Ishikawa (cell line): ENCODE measurements around the gene ASTN2.

Source experiments
- CEBPB ChIP-seq: IDR thresholded peaks from 2 replicates; pipeline ENCODE4 v1.6.1; 2012
- CREB1 ChIP-seq: IDR thresholded peaks from 2 replicates; pipeline ENCODE4 v1.6.1; 2012; ENCODE audit warnings: low read depth
- EGR1 ChIP-seq: IDR thresholded peaks from 2 replicates; pipeline ENCODE4 v1.6.1; 2012
- EP300 ChIP-seq: IDR thresholded peaks from 2 replicates; pipeline ENCODE4 v1.6.1; 2012; ENCODE audit warnings: borderline replicate concordance
- FOXM1 ChIP-seq: IDR thresholded peaks from 2 replicates; pipeline ENCODE4 v1.6.1; 2012; ENCODE audit warnings: low read depth, borderline replicate concordance
- MAX ChIP-seq: IDR thresholded peaks from 2 replicates; pipeline ENCODE4 v1.6.1; 2012
- NFIC ChIP-seq: IDR thresholded peaks from 2 replicates; pipeline ENCODE4 v1.6.1; 2012
- REST ChIP-seq: IDR thresholded peaks from 2 replicates; pipeline ENCODE4 v1.6.1; 2012; ENCODE audit warnings: low read depth, mild to moderate bottlenecking
- TAF1 ChIP-seq: IDR thresholded peaks from 2 replicates; pipeline ENCODE4 v1.6.1; 2012; ENCODE audit warnings: low read depth, mild to moderate bottlenecking
- TCF12 ChIP-seq: IDR thresholded peaks from 2 replicates; pipeline ENCODE4 v1.6.1; 2012; ENCODE audit warnings: low read depth
- TEAD4 ChIP-seq: IDR thresholded peaks from 2 replicates; pipeline ENCODE4 v1.6.1; 2012
- USF1 ChIP-seq: IDR thresholded peaks from 2 replicates; pipeline ENCODE4 v1.6.1; 2012
- YY1 ChIP-seq: IDR thresholded peaks from 2 replicates; pipeline ENCODE4 v1.6.1; 2012; ENCODE audit warnings: low read depth
- ZBTB7A ChIP-seq: IDR thresholded peaks from 2 replicates; pipeline ENCODE4 v1.6.1; 2012; ENCODE audit warnings: low read depth

ASTN2 gene

GRCh38 chr9:116694785-116695291 lies 720.0 kb downstream of the ASTN2 start:
- TF ChIP-seq NFIC (no peak), TEAD4 (no peak), EP300 (no peak), TCF12 (no peak), ZBTB7A (no peak), EGR1 (no peak), TAF1 (no peak), REST (no peak), MAX (no peak), CREB1 (no peak), CEBPB (no peak), FOXM1 (no peak)

- TF ChIP-seq EP300, result no peak
- TF ChIP-seq REST, result no peak
These were observed 721.6 kb downstream of the ASTN2 start for GRCh38 chr9:116693233-116693731.

- no peak for TF ChIP-seq CREB1
- TF ChIP-seq USF1, result no peak
- TF ChIP-seq TAF1, result no peak
- TF ChIP-seq FOXM1, result no peak
- no peak for TF ChIP-seq NFIC
- TF ChIP-seq TCF12, result no peak
- TF ChIP-seq CEBPB, result no peak
- TF ChIP-seq MAX, result no peak
- no peak for TF ChIP-seq ZBTB7A
These were observed 722.2 kb downstream of the ASTN2 start for GRCh38 chr9:116692616-116693015.

GRCh38 chr9:116691607-116692006 lies 723.2 kb downstream of the ASTN2 start:
- TF ChIP-seq CEBPB (no peak), FOXM1 (no peak), NFIC (no peak), TEAD4 (no peak), USF1 (no peak)

GRCh38 chr9:116689486-116690032 lies 725.3 kb downstream of the ASTN2 start:
- no peak for TF ChIP-seq REST
- no peak for TF ChIP-seq YY1
- TF ChIP-seq TEAD4, result no peak
- TF ChIP-seq MAX, result no peak
- TF ChIP-seq TCF12, result no peak
- TF ChIP-seq EGR1, result no peak
- no peak for TF ChIP-seq EP300
